Sigmoid colon (tissue), 7 donors: ENCODE measurements around the gene PARD3. TPM values are rescaled to one million over a fixed set of nuclear protein-coding genes. Genes with fewer than 3 reads are reported as not detected.

Experiments used
- DNase-seq: peaks from one replicate; pipeline ENCODE4 v3.0.0-alpha.2; 2019
- H3K27ac ChIP-seq, 4 donors: fragments of 200-600 bp; sonication (generic); one replicate each; pipeline ENCODE4 v1.5.1; 2016 to 2019; ENCODE audit warnings: mild to moderate bottlenecking in 1 of 4
- H3K27me3 ChIP-seq, 3 donors: fragments of 200-600 bp; sonication (generic); one replicate each; pipeline ENCODE4 v1.5.1; 2019; ENCODE audit warnings: mild to moderate bottlenecking in 1 of 3
- H3K36me3 ChIP-seq, 4 donors: fragments of 200-600 bp; sonication (generic); one replicate each; pipeline ENCODE4 v1.5.1; 2016 to 2019
- H3K4me1 ChIP-seq, 4 donors: fragments of 200-600 bp; sonication (generic); one replicate each; pipeline ENCODE4 v1.5.1; 2017 to 2019
- H3K4me3 ChIP-seq, 4 donors: fragments of 200-600 bp; sonication (generic); one replicate each; pipeline ENCODE4 v1.5.1; 2017 to 2019; ENCODE audit warnings: mild to moderate bottlenecking in 2 of 4, moderate library complexity in 1 of 4
- H3K9me3 ChIP-seq, 4 donors: fragments of 200-600 bp in 3 of 4; sonication (generic) in 3 of 4; one replicate each; pipeline versions ENCODE4 v1.5.1 to v1.6.1; 2013 to 2019
- EP300 ChIP-seq, 4 donors: sonication (generic); formaldehyde crosslinking; IDR thresholded peaks; one replicate each; pipeline ENCODE4 v1.6.1; 2017; ENCODE audit warnings: antibody characterized with exemption in 4 of 4
- POLR2A ChIP-seq, 2 donors: fragments of 450-650 bp; IDR thresholded peaks; one replicate each; pipeline ENCODE4 v1.6.1; 2016; ENCODE audit warnings: antibody characterized with exemption in 2 of 2, mild to moderate bottlenecking in 2 of 2, moderate library complexity in 2 of 2
- POLR2AphosphoS5 ChIP-seq, 4 donors: sonication (generic); formaldehyde crosslinking; IDR thresholded peaks; one replicate each; pipeline ENCODE4 v1.6.1; 2017; ENCODE audit warnings: antibody characterized with exemption in 4 of 4
- WGBS, 2 donors: extraction: QIAGEN DNeasy Blood & Tissue Kit; methylation state at CpG; one replicate each; pipeline ENCODE4 v1.1.7; 2013; 5-methylcytosine and 5-hydroxymethylcytosine counted together
- intact Hi-C: fragments of 100-400 bp; cut with DNase I; formaldehyde crosslinking; loops from one replicate; pipeline ENCODE4 v1.15.1; 2023
- polyA plus RNA-seq, 3 donors: library from polyadenylated mRNA; stranded (reverse); fragments of 200-250 nt; gene quantifications; one replicate each; pipeline ENCODE4 v1.2.3, GENCODE V29; 2013
- total RNA-seq, 4 donors: library from RNA; depleted of rRNA; stranded (reverse); fragments of >200 nt; gene quantifications; one replicate each; pipeline ENCODE4 v1.1.0, GENCODE V29; 2016
- TF ChIP-seq, protein P1 (sequence below), 4 experiments: fragments of 450-650 bp in 3 of 4; fragments of 200-600 bp in 1 of 4; IDR thresholded peaks; one replicate each; pipeline ENCODE4 v1.5.1; 2016 to 2019; ENCODE audit warnings: antibody characterized with exemption in 4 of 4, mild to moderate bottlenecking in 3 of 4, moderate library complexity in 2 of 4
- donor health status: healthy with polysubstance abuse.
- donor health status: Bipolar disorder and iron deficiency.
- donor health status: healthy.

Gene PARD3
- total and polyA plus RNA-seq, 7 donors, result 17.5 to 96.4 (median 75.9) TPM

DNA sequence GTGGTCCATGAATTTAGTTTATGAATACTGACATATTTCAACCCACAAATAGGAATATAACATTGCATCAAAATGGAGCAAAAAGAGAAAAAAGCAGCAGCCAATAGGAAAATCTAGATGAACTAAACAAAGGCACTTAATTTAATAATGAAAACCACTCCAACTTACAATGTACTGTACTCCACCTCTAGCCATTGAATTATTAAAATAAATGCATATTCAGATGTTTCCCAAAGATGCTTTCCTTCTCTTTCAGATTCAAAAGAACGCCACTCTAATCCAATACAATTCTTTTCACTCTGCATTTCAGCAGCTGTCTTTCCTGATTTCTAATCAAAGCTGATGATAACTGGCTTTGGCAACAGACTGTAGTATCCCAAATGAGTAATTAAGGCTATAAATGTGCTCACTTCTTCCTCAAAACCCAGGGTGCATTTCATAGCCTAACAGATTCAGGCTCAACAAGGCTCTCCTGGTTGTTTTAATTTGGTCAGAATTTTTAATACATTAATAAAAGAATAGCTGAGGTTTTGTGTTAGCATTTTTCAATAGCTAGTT, 577.1 kb downstream of the PARD3 start:
- Histone ChIP-seq H3K36me3 (no peaks in the 10 kb centered on the region), H3K27me3 (no peaks in the 10 kb centered on the region), H3K4me3 (no peak overlapping the region), H3K27ac (no peak overlapping the region), H3K9me3 (no peaks in the 10 kb centered on the region), H3K4me1 (peaks cover 0 to 15% (median 5%) of the 10 kb centered on the region in 4 donors)
- WGBS, 2 donors, result 87 to 88% methylated on average over 1 of the region's 1 CpG
- DNase-seq, result no peak
- TF ChIP-seq POLR2A (IDR thresholded peaks at IDR 0.05) (no peak), POLR2AphosphoS5 (IDR thresholded peaks at IDR 0.05) (no peak), EP300 (IDR thresholded peaks at IDR 0.05) (no peak)
- TF ChIP-seq, protein P1, sequence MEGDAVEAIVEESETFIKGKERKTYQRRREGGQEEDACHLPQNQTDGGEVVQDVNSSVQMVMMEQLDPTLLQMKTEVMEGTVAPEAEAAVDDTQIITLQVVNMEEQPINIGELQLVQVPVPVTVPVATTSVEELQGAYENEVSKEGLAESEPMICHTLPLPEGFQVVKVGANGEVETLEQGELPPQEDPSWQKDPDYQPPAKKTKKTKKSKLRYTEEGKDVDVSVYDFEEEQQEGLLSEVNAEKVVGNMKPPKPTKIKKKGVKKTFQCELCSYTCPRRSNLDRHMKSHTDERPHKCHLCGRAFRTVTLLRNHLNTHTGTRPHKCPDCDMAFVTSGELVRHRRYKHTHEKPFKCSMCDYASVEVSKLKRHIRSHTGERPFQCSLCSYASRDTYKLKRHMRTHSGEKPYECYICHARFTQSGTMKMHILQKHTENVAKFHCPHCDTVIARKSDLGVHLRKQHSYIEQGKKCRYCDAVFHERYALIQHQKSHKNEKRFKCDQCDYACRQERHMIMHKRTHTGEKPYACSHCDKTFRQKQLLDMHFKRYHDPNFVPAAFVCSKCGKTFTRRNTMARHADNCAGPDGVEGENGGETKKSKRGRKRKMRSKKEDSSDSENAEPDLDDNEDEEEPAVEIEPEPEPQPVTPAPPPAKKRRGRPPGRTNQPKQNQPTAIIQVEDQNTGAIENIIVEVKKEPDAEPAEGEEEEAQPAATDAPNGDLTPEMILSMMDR (IDR thresholded peaks at IDR 0.05), result no peak
- intact Hi-C loops, result no loop called here

DNA sequence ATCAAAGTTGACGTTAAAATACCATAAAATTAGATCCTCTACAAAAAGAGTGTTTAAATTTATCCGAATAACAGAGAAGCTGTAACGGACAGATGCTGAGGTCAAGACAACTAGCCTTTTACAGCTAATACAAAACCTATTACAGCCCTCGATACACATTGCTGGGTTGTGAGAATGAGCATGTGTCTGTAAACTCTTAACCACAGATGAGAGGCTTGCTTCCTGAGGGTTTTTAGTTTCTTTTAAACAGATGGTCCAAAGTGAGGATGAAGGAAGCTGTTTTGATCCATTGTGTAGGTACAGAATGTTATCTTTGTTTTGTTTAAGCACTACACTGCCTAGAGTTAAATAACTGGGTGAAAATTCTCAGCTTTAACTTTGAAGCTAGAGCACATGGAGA, 578.2 kb downstream of the PARD3 start:
- Histone ChIP-seq H3K36me3 (no peaks in the 10 kb centered on the region), H3K9me3 (no peaks in the 10 kb centered on the region), H3K4me3 (no peak overlapping the region), H3K4me1 (peaks cover 0 to 15% (median 5%) of the 10 kb centered on the region in 4 donors), H3K27ac (no peak overlapping the region), H3K27me3 (no peaks in the 10 kb centered on the region)
- 61 to 86% methylated on average over 4 of the region's 4 CpGs for WGBS, 2 donors
- TF ChIP-seq, protein P1 (IDR thresholded peaks at IDR 0.05), result no peak
- TF ChIP-seq EP300 (IDR thresholded peaks at IDR 0.05), result no peak
- no peak for TF ChIP-seq POLR2AphosphoS5 (IDR thresholded peaks at IDR 0.05)
- TF ChIP-seq POLR2A (IDR thresholded peaks at IDR 0.05), result no peak
- DNase-seq, result no peak
- intact Hi-C loops, result no loop called here

DNA sequence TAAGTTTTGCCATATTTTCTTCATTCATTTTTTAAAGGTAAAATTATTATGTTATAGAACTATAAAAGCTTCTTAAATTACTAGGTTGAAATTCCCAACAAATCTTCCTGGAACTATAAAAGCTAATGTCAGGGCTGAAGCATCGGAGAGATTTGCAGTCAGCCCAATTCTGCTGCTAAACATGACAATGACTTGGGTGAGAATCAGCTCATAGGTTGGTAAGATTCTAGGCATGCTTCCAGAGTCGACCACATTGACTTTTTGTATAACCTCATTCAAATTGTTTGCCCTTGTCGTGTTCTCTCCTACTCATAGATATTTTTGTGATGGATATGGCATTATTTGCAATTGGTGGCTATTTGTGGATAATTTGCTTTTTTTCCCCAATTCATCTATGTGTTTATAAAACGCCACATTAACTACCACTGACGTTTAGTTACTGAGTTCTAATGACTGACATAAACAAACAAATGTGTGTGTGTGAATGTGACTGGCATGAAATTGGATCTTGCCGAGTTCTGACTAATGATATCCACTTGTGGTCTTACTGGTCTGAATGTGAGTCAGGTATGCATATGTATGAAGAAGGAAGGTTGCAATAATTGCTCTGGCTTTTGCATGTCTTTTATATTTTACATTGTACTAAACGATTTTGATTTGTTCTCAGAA, 579.8 kb downstream of the PARD3 start:
- H3K9me3 ChIP-seq, result no peaks in the 10 kb centered on the region
- H3K27me3 ChIP-seq, result no peaks in the 10 kb centered on the region
- no peaks in the 10 kb centered on the region for H3K36me3 ChIP-seq
- peaks cover 0 to 15% (median 5%) of the 10 kb centered on the region in 4 donors for H3K4me1 ChIP-seq
- intact Hi-C loops, result no loop called here
- no peak overlapping the region for H3K27ac ChIP-seq
- 88 to 90% methylated on average over 7 of the region's 7 CpGs for WGBS, 2 donors
- no peak for DNase-seq
- no peak for TF ChIP-seq POLR2AphosphoS5 (IDR thresholded peaks at IDR 0.05)
- H3K4me3 ChIP-seq, result no peak overlapping the region

DNA sequence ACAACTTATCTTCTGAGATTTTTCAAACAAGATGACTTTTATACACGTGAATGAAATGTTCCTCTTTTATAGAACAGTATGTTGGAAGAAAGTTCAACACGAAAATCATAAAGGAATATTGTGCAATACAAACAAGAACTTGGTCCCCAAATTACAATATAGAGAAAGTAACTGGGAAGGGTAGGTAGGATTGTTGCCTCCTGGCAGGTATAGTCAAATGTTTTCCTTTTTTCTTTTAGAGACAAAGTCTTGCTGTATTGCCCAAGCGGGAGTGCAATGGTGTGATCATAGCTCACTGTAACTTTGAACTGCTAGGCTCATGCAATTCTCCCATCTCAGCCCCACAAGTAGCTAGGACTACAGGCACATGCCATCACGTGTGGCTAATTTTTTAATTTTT, 582.6 kb downstream of the PARD3 start:
- intact Hi-C loops, result no loop called here
- Histone ChIP-seq H3K4me3 (no peak overlapping the region), H3K9me3 (no peaks in the 10 kb centered on the region), H3K36me3 (no peaks in the 10 kb centered on the region), H3K27me3 (no peaks in the 10 kb centered on the region), H3K27ac (no peak overlapping the region), H3K4me1 (no peaks in the 10 kb centered on the region)
- TF ChIP-seq EP300 (IDR thresholded peaks at IDR 0.05) (no peak), POLR2A (IDR thresholded peaks at IDR 0.05) (no peak), POLR2AphosphoS5 (IDR thresholded peaks at IDR 0.05) (no peak)
- TF ChIP-seq, protein P1 (IDR thresholded peaks at IDR 0.05), result no peak
- 49 to 70% methylated on average over 4 of the region's 4 CpGs for WGBS, 2 donors
- DNase-seq, result no peak

DNA sequence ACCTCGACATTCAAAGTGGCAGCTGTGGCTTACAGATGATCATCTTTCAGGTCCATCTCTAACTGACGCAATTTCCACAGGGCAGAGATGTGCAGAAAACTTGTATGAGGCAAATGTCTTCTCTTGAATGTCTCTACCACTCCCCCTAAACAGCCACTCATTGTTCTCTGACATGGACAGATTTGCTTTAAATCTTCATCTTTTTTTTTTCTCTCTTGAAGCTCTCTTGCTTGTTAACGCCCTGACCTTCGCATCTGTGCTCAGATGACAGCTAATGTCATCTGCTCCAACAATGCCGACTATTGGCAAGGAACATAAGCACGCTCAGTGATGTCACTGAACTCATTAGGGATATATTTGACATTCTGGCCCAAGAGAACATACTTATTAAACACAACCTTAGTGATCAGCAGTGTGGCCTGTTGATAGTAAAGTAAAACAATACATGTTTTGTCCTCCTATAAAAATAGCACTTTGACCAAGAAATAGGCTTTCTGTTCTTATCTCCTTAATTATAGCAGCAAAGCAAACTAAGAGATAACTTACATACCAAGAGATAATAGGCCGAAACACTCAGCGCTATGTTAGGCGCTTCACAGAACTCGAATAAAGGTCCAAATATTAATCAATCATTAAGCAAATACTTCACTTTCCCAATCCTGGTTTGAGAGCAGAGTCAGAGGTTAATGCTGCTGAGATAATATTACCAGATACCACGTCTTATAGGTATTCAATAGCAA, 583.5 kb downstream of the PARD3 start:
- no peak overlapping the region for H3K27ac ChIP-seq
- no peak for DNase-seq
- intact Hi-C loops, result no loop called here
- H3K36me3 ChIP-seq, result no peaks in the 10 kb centered on the region
- WGBS, 2 donors, result 48 to 79% methylated on average over 11 of the region's 11 CpGs
- no peaks in the 10 kb centered on the region for H3K27me3 ChIP-seq
- H3K4me1 ChIP-seq, result no peaks in the 10 kb centered on the region
- H3K4me3 ChIP-seq, result no peak overlapping the region
- TF ChIP-seq POLR2A (IDR thresholded peaks at IDR 0.05) (no peak), EP300 (IDR thresholded peaks at IDR 0.05) (no peak), POLR2AphosphoS5 (IDR thresholded peaks at IDR 0.05) (no peak)
- TF ChIP-seq, protein P1 (IDR thresholded peaks at IDR 0.05), result no peak
- no peaks in the 10 kb centered on the region for H3K9me3 ChIP-seq
